HFFc6 (cell line): ENCODE results near the gene OTUD4. TPM values are rescaled to one million over a fixed set of nuclear protein-coding genes. Genes with fewer than 3 reads are reported as not detected.

Experiments used
- DNase-seq: peaks from one replicate; pipeline ENCODE4 v3.0.0-alpha.2; 2018
- H3K27ac Mint-ChIP-seq: 2 replicates; pipeline ENCODE4 v1.8.0; 2020; ENCODE audit warnings: mild to moderate bottlenecking, mixed read lengths
- H3K27me3 Mint-ChIP-seq: 2 replicates; pipeline ENCODE4 v1.8.0; 2021; ENCODE audit warnings: mild to moderate bottlenecking, moderate library complexity, mixed read lengths; ENCODE audit not compliant: insufficient read depth
- H3K36me3 Mint-ChIP-seq: 2 replicates; pipeline ENCODE4 v1.8.0; 2021; ENCODE audit warnings: low read depth, mixed read lengths
- H3K4me1 Mint-ChIP-seq: 2 replicates; pipeline ENCODE4 v1.8.0; 2020; ENCODE audit warnings: low read depth, mixed read lengths
- H3K4me3 Mint-ChIP-seq: 2 replicates; pipeline ENCODE4 v1.8.0; 2020; ENCODE audit warnings: mild to moderate bottlenecking, moderate library complexity, mixed read lengths
- H3K9me3 Mint-ChIP-seq: 2 replicates; pipeline ENCODE4 v1.8.0; 2020; ENCODE audit warnings: mild to moderate bottlenecking, mixed read lengths
- CTCF ChIP-seq: fragments of 200-600 bp; sonication (generic); IDR thresholded peaks from 2 replicates; pipeline ENCODE4 v1.5.0; 2021; ENCODE audit warnings: antibody characterized with exemption, mild to moderate bottlenecking
- total RNA-seq, 6 experiments: library from RNA; stranded (reverse); fragmentation: NEBNext Ultra II Directional; extraction: Animal tissue kit (Norgen Biotek cat#: 25700); gene quantifications; 2 replicates in 1 of 6; 3 replicates in 5 of 6; pipeline ENCODE4 v1.2.3, GENCODE V29; 2021

Gene OTUD4
- total RNA-seq, 6 experiments from 2014 or later = 25.1 to 32.2 (median 27.3) TPM

GRCh38 chr4:145178740-145179280 is 1.6 kb downstream of the OTUD4 start:
- H3K27ac Mint-ChIP-seq = peak overlapping the region; percentile 96
- no peak for TF ChIP-seq CTCF
- no peaks in the 10 kb centered on the region for H3K9me3 Mint-ChIP-seq
- H3K27me3 Mint-ChIP-seq = no peaks in the 10 kb centered on the region
- H3K36me3 Mint-ChIP-seq = peaks cover 12% of the 10 kb centered on the region
- peak overlapping the region; percentile 96 for H3K4me3 Mint-ChIP-seq
- no peak for DNase-seq
- H3K4me1 Mint-ChIP-seq = peaks cover 34% of the 10 kb centered on the region

- Mint-ChIP-seq H3K27ac (peak overlapping the region; percentile 96), H3K27me3 (no peaks in the 10 kb centered on the region), H3K4me3 (peak overlapping the region; percentile 96), H3K36me3 (peaks cover 12% of the 10 kb centered on the region), H3K4me1 (peaks cover 34% of the 10 kb centered on the region), H3K9me3 (no peaks in the 10 kb centered on the region)
- no peak for DNase-seq
- TF ChIP-seq CTCF = no peak
Observed at GRCh38 chr4:145177906-145178538, 2.4 kb downstream of the OTUD4 start.

- no peak for TF ChIP-seq CTCF
- DNase-seq = no peak
- peak overlapping the region; percentile 96 for H3K4me3 Mint-ChIP-seq
- no peaks in the 10 kb centered on the region for H3K27me3 Mint-ChIP-seq
- peaks cover 34% of the 10 kb centered on the region for H3K4me1 Mint-ChIP-seq
- H3K27ac Mint-ChIP-seq = peak overlapping the region; percentile 96
- H3K9me3 Mint-ChIP-seq = no peaks in the 10 kb centered on the region
- H3K36me3 Mint-ChIP-seq = peaks cover 12% of the 10 kb centered on the region
Observed at GRCh38 chr4:145177511-145177905, 2.9 kb downstream of the OTUD4 start.

GRCh38 chr4:145176641-145177432 is 3.6 kb downstream of the OTUD4 start:
- H3K36me3 Mint-ChIP-seq = peaks cover 12% of the 10 kb centered on the region
- H3K4me1 Mint-ChIP-seq = peaks cover 34% of the 10 kb centered on the region
- no peak for TF ChIP-seq CTCF
- H3K27me3 Mint-ChIP-seq = no peaks in the 10 kb centered on the region
- no peak for DNase-seq
- peak overlapping the region; percentile 40 for H3K27ac Mint-ChIP-seq
- H3K4me3 Mint-ChIP-seq = peak overlapping the region; percentile 96
- H3K9me3 Mint-ChIP-seq = no peaks in the 10 kb centered on the region

- Mint-ChIP-seq H3K27me3 (no peaks in the 10 kb centered on the region), H3K9me3 (no peaks in the 10 kb centered on the region), H3K36me3 (peaks cover 18% of the 10 kb centered on the region), H3K4me3 (no peak overlapping the region), H3K4me1 (peaks cover 16% of the 10 kb centered on the region), H3K27ac (no peak overlapping the region)
- DNase-seq = no peak
- no peak for TF ChIP-seq CTCF
Observed at GRCh38 chr4:145171911-145172310, 8.5 kb downstream of the OTUD4 start.
